ENCODE measurements around the gene RIBC2. TPM values are rescaled to one million over a fixed set of nuclear protein-coding genes. Genes with fewer than 3 reads are reported as not detected.

Gene RIBC2
- total and polyA plus RNA-seq, 11 donors, result 0.07 to 1.0 TPM; not detected in 9

DNA sequence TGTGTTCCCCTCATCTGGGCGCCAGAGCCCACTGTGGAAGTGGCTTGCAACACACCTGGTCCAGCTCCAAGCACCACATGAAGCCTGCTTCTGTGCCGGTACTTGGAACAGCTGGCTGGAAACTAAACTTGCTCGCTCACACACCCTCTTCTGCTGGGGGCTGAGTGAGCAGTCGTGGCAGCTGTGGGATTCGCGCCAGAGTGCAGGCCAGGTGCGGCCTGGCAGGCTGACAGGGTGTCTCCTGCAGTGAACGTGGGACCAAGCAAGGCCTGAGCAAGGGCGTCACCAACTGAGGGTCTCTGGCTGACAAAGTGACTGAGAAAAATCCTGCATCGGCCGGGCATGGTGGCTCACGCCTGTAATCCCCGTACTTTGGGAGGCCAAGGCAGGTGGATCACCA lies 15.3 kb upstream of the RIBC2 start:
- 89 to 100% (median 93%) methylated on average over 7 to 13 of the region's 13 CpGs for WGBS, 4 donors
- no peaks in the 10 kb centered on the region for H3K36me3 ChIP-seq
- peaks cover 0 to 4% (median 0%) of the 10 kb centered on the region in 9 donors for H3K27me3 ChIP-seq
- H3K4me1 ChIP-seq, result no peaks in the 10 kb centered on the region
- H3K27ac ChIP-seq, result no peak overlapping the region
- DNase-seq, result no peak
- no peak overlapping the region for H3K4me3 ChIP-seq
- ATAC-seq, result no peak
- no peak for TF ChIP-seq CTCF (IDR thresholded peaks at IDR 0.05)
- TF ChIP-seq POLR2A (IDR thresholded peaks at IDR 0.05), result no peak
- no peaks in the 10 kb centered on the region for H3K9me3 ChIP-seq
- intact Hi-C loops (cut with DNase I), result no loop called here

- no peaks in the 10 kb centered on the region for H3K36me3 ChIP-seq
- no peak for ATAC-seq
- TF ChIP-seq CTCF (IDR thresholded peaks at IDR 0.05) (no peak), POLR2A (IDR thresholded peaks at IDR 0.05) (no peak)
- H3K4me1 ChIP-seq, result no peaks in the 10 kb centered on the region
- intact Hi-C loops (cut with DNase I), result no loop called here
- no peak overlapping the region for H3K27ac ChIP-seq
- DNase-seq, result no peak
- no peaks in the 10 kb centered on the region for H3K9me3 ChIP-seq
- no peak overlapping the region for H3K4me3 ChIP-seq
- 88 to 93% (median 91%) methylated on average over 5 of the region's 5 CpGs for whole genome bisulfite sequencing, 4 donors
- peaks cover 0 to 4% (median 0%) of the 10 kb centered on the region in 9 donors for H3K27me3 ChIP-seq
Measured at GRCh38 chr22:45399712-45400445, 13.6 kb upstream of the RIBC2 start.

DNA sequence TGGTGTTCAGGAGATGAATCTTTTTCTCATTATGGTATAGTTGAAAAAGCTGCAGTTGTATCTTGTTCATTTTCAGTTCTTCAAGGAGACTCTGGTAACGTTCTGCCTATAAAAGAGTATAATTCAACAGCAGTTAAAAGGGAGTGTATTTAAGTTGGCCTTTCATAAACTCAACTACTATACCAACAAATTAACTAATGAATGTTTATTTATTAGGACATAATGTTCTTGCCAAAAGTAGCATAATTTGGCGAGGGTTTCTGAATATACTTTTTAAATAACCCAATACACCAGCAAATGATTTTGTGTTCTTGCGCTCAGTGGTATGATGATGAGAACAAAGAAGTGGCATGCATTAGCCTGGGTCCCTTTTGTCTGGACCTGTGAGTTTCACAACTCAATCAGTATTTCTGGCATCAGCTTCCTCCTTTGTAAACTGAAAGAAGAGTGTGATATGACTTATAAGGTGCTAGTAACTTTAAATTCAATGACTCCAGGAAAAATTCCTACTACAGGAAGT lies 11.0 kb upstream of the RIBC2 start:
- no peak overlapping the region for H3K27ac ChIP-seq

More for the DNA sequence above, 11.0 kb upstream of the RIBC2 start:
- no peak for DNase-seq
- peaks cover 0 to 4% (median 0%) of the 10 kb centered on the region in 9 donors for H3K27me3 ChIP-seq
- peaks cover 0 to 3% (median 0%) of the 10 kb centered on the region in 12 donors for H3K9me3 ChIP-seq
- no peaks in the 10 kb centered on the region for H3K4me1 ChIP-seq
- no peaks in the 10 kb centered on the region for H3K36me3 ChIP-seq
- no peak for ATAC-seq
- intact Hi-C loops (cut with DNase I), result no loop called here
- TF ChIP-seq POLR2A (IDR thresholded peaks at IDR 0.05) (no peak), CTCF (IDR thresholded peaks at IDR 0.05) (no peak)
- WGBS, 4 donors, result 85 to 92% (median 86%) methylated on average over 3 of the region's 3 CpGs
- no peak overlapping the region for H3K4me3 ChIP-seq
